ENCODE measurements around the gene CACNA1C.

DNA sequence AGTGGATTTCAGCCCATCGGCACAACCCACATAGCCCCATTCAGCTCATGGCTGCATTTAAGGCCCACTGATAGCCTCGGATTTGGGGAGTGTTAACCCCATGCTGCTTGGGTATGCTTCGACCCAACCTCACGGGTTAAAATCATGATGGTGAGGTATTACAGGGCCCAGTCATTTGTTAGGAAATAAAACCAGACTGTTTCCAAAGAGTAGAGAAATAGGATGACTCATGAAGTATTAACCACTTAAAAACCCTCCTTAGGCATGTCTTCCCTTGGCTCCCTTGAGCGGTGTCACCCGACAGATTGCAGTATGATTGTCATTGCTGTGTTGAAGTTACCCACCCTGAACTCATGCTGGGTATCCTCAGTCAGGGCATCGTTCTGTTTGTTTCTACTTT is 289.1 kb downstream of the CACNA1C start:
- TF ChIP-seq, protein P1, sequence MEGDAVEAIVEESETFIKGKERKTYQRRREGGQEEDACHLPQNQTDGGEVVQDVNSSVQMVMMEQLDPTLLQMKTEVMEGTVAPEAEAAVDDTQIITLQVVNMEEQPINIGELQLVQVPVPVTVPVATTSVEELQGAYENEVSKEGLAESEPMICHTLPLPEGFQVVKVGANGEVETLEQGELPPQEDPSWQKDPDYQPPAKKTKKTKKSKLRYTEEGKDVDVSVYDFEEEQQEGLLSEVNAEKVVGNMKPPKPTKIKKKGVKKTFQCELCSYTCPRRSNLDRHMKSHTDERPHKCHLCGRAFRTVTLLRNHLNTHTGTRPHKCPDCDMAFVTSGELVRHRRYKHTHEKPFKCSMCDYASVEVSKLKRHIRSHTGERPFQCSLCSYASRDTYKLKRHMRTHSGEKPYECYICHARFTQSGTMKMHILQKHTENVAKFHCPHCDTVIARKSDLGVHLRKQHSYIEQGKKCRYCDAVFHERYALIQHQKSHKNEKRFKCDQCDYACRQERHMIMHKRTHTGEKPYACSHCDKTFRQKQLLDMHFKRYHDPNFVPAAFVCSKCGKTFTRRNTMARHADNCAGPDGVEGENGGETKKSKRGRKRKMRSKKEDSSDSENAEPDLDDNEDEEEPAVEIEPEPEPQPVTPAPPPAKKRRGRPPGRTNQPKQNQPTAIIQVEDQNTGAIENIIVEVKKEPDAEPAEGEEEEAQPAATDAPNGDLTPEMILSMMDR (IDR thresholded peaks at IDR 0.05) = no peak
- TF ChIP-seq EZH2 (IDR thresholded peaks at IDR 0.05; ENCODE audit: borderline replicate concordance, insufficient read depth, low read depth, low read length, poor library complexity, severe bottlenecking) = no peak

Data from B cell (primary cell).